ENCODE data around the gene ITGB1. TPM values are rescaled to one million over a fixed set of nuclear protein-coding genes. Genes with fewer than 3 reads are reported as not detected.

ITGB1 gene
- total and polyA plus RNA-seq, 12 donors: 169 to 828 (median 595) TPM

- intact Hi-C loops (cut with DNase I): loop anchor here in 5 of 10 donors (2.0 to 5.0 kb wide), 6 partner anchors 20 to 48 kb away; no protein-coding TSS in a partner anchor
- no peak for DNase-seq
- Histone ChIP-seq H3K27ac (peak overlapping the region; percentile 93 to 100 (median 99)), H3K4me3 (peak overlapping the region; percentile 50 to 99 (median 83)), H3K36me3 (no peaks in the 10 kb centered on the region), H3K27me3 (no peaks in the 10 kb centered on the region), H3K4me1 (peaks cover 0 to 81% (median 69%) of the 10 kb centered on the region in 9 donors), H3K9me3 (no peaks in the 10 kb centered on the region)
- ATAC-seq: no peak
- WGBS, 2 donors: 19 to 27% methylated on average over 10 of the region's 10 CpGs
- TF ChIP-seq CTCF (IDR thresholded peaks at IDR 0.05): no peak
These were observed 1.2 kb upstream of the ITGB1 start for GRCh38 chr10:32959006-32959920.

- Histone ChIP-seq H3K4me3 (peak overlapping the region; percentile 70 to 99 (median 88)), H3K27ac (peak overlapping the region; percentile 93 to 100 (median 99)), H3K9me3 (no peaks in the 10 kb centered on the region), H3K36me3 (no peaks in the 10 kb centered on the region), H3K4me1 (peaks cover 0 to 83% (median 70%) of the 10 kb centered on the region in 9 donors), H3K27me3 (no peaks in the 10 kb centered on the region)
- TF ChIP-seq CTCF (IDR thresholded peaks at IDR 0.05): peak in 2 of 9 donors; percentile 6 to 12
- DNase-seq (peak; percentile 50 to 66), ATAC-seq (peak; percentile 1 to 40 (median 21))
- 0% methylated on average over 77 to 82 of the region's 87 CpGs for WGBS, 2 donors
- intact Hi-C loops (cut with DNase I): loop anchor here in 5 of 10 donors (1.0 to 5.0 kb wide), 7 partner anchors 19 to 50 kb away; no protein-coding TSS in a partner anchor
These were observed 517 bp downstream of the ITGB1 start for GRCh38 chr10:32957341-32958084.

GRCh38 chr10:32956365-32957197 is 1.4 kb downstream of the ITGB1 start:
- ATAC-seq (no peak), DNase-seq (no peak)
- no peak for TF ChIP-seq CTCF (IDR thresholded peaks at IDR 0.05)
- Histone ChIP-seq H3K27me3 (no peaks in the 10 kb centered on the region), H3K9me3 (no peaks in the 10 kb centered on the region), H3K36me3 (no peaks in the 10 kb centered on the region), H3K4me1 (peaks cover 0 to 83% (median 70%) of the 10 kb centered on the region in 9 donors), H3K4me3 (peak overlapping the region; percentile 70 to 99 (median 88)), H3K27ac (peak overlapping the region; percentile 93 to 100 (median 99))
- intact Hi-C loops (cut with DNase I): loop anchor here in 3 of 10 donors (5.0 kb wide), 2 partner anchors 46 to 51 kb away; no protein-coding TSS in a partner anchor
- WGBS, 2 donors: 11 to 15% methylated on average over 13 of the region's 13 CpGs
